8988T (cell line): ENCODE data around the gene ANKRD18B.
"Not testable (repeated sequence)": the region's sequence is repeated elsewhere in the genome, so short reads cannot be mapped to it uniquely, and the experiment has no call there.

Experiments
- DNase-seq: peaks from one replicate; pipeline ENCODE4 v3.0.0; 2011

ANKRD18B gene

DNA sequence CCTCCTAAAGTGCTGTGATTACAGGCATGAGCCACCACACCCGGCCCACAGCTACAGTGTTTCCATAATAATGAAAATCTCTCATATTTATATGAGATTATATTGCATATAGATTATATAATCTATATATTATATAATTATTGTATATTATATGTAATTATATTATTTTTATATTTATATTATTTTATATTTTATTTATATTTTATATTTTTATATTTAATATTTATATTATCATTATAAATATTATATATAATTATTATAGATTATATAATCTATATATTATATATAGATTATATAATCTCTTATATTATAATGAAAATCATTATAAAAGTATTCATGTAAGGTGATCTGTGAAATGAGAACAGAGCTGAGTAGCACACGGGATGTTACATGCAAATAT, 11.5 kb downstream of the ANKRD18B start:
- DNase-seq = no peak

DNA sequence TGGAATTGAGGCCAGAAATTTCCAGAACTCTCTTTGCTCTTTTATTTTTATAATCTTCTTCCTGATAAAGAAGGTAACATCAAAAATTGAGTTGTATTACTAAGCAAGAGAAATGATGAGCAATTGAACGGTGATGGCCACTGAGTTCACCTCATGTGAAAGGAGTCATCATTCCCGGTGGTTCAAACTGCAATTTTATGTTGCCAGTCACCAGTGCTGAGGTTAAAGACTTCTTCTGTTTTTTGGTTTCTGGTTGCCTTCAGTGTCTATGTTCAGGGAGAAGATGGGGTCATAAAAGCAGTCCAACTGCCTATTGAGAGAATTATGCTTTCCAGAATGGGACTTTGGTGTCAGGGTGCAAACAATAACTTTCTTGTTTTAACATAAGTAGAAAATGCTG, 19.4 kb downstream of the ANKRD18B start:
- not testable (repeated sequence) for DNase-seq

DNA sequence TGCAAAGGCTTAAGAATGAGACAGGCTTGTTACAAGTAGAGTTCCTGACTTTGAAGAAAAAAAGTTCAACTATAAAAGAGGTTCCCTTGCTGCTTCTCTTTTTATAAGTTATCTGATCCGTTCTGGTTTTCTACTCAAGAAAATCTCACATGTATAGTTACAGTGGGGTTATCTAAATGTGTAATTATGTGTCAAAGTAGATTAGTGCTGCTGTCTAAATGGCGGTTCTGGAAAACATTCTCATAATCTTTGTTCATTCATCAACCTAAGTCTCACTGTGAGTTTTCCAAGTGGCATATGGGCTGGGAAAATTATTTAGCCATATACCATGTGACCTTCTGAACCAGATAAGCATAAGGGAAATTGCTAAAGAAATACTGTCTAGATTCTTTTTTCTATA, 21.7 kb downstream of the ANKRD18B start:
- DNase-seq = not testable (repeated sequence)

DNA sequence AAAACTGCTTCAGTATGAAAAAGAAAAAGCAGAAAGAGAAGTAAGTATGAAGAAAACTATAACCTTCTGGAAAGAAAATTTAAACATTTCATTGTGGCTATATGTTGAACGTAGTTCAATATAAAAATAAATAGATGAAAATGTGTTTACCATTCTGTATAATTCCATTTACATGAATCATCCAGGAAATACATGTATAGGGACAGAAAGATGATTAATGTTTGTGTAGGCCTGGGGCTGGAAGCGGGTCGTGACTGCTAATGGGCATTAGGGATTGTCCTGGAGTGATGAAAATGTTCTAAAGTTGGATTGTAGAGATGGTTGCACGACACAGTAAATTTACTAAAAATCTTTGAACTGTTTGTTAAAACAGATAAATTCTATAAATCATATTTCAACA, 24.8 kb downstream of the ANKRD18B start:
- DNase-seq = not testable (repeated sequence)

DNA sequence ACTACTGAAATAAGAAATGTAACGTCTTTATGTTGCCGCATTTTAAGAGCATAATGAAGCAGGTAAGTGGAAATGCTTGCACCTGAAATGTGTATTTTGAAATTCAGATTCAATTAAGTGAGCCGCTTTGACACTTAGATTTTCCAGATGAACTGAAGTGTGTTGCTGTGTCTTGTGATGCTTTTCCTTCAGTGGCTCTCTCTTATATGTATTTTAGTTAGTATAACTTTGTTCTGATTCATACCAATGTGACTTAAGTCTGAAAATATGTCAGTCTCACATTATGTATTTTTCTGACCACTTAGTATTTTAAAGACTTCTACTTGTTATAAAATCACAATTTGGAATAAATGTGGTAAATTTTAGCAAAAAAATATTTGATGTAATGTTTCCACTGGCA, 25.4 kb downstream of the ANKRD18B start:
- DNase-seq = not testable (repeated sequence)

DNA sequence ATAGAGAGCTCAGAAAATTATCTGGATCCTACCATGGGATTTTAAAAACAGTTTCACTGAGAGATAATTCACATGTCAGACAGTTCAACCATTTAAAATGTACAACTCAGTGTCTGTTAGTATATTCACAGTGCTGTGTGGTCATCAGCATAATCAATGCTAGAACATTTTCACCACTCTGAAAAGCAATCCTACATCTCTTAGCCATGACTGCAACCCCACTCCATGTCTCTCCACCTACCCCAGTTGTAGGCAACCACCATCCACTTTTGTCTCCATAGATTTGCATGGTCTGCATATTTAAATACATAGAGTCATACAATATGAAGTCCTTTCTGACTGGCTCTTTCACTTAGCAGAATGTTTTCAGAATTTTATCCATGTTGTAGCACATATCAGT, 27.1 kb downstream of the ANKRD18B start:
- DNase-seq = not testable (repeated sequence)

DNA sequence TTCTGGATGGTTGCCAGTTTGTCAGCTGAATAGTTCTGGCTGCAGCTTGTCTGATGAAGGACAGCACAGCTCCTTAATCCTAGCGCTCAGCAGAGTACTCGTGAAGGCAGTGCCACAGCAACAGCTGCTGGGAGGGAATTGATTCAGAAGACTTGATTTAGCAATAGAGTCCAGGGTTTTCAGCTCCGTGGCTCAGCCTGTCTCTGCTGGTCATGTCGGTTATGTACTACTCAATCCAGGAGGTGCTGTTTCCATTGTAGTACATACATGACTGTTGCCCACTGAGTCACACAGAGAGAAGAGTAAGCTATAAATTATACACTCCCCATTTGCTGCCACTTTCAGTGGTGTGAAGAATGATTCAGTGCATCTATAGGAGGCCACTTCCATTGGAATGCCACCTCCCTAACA, 28.3 kb downstream of the ANKRD18B start:
- not testable (repeated sequence) for DNase-seq

DNA sequence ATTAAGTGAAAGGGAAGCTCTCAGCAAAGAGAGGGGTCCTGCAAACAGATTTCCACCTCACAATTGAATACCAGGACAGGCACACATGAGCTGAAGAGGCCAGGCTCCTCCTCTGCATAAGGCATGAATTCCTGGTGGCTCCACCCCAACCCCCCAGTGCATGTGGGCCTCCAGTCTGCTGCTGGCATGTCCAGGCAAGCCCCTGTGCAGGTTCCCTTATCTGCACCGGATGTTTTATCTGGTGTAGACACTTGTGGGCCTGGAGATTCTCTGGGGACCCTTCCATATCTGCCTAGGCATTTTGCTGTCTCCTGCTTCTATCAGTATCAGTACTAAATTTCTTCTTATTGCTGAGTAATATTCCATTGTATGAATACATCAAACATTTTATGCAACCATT, 36.2 kb downstream of the ANKRD18B start:
- not testable (repeated sequence) for DNase-seq

DNA sequence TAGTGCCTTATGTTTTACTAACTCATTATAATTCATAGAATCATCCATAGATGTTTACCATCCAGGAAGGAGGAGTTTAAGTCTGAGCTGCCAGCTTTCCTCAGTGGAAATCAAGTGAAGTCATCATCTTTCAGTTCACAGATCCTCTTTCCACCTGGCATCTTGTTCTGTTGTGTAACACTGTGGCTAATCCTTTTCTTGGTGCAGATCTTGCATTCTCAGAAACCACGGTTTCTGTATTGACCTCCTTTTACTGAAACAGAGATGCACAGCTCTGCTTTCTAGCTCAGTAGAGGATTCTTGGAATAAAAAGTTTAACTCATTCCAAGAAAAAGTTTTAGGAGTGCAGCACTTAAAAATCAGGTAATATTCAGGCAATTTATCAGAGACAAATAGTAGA, 38.1 kb downstream of the ANKRD18B start:
- not testable (repeated sequence) for DNase-seq

DNA sequence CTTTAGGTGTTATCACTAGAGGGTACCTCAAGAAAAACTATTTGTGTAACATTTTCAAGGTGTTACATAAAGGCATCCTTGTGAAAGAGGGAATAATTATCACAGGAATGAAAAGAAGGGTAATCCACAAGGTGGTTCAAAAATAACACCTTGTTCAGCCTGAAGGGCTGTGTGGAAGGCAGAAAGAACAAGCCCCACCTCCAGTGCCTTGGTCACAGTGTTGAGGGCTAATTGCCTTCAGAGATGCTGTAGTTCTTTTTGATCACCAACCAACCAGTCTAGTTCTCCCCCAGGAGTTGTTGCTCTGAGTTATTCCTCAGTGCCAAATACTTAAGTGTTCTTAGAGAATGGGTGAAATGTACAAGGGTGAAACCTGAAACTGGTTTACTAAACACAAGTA, 43.7 kb downstream of the ANKRD18B start:
- DNase-seq = not testable (repeated sequence)

DNA sequence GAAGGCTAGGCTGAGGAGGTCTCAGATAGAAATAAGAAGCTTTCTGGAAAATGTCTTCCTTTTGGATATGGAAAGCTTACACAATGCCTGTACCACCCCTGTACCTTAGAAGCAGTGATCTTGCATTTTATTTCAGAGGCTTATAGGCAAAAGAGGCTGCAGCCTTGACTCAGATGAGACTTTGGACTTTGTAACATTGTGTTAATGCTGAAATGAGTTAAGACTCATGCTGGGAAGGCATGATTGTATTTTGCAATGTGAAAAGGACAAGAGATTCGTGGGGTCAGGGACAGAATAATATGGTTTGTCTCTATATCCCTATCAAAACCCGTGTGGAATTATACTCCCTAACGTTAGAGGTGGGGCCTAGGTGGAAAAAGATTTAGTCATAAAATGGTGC, 53.7 kb downstream of the ANKRD18B start:
- not testable (repeated sequence) for DNase-seq

DNA sequence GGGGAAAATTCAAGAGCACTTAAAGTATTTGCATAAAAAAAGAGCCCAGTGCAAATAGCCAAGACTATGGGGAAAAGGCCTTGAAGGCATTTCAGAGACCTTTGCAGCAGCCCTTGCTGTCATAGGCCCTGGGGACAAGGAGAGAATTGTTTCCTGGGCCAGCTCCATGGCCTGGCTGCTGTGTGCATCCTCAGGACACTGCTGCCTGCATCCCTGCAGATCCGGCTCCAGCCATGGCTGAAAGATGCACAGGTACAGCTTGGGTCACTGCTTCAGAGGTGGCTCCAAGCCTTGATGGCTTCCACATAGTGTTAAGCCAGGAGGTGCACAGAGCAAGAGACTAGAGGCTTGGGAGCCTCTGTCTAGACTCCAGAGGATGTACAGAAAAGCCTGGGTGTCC, 55.9 kb downstream of the ANKRD18B start:
- not testable (repeated sequence) for DNase-seq

DNA sequence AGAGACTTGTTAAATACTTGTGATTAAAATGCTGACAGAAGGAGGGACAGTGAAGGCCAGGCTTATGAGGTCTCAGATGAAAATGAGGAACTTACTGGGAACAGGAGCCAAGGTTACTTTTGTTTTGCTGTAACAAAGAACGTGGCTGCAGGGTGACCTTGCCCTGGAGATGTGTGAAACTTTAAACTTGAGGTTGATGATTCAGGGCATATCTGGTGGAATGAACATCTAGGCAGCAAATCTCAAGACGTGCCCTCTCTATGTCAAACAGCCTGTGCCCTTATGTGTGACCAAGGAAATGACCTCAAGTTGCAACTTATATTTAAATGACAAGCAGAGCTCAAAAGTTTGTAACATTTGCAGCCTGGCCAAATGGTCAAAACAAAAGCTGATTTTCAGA, 58.6 kb downstream of the ANKRD18B start:
- DNase-seq = not testable (repeated sequence)

DNA sequence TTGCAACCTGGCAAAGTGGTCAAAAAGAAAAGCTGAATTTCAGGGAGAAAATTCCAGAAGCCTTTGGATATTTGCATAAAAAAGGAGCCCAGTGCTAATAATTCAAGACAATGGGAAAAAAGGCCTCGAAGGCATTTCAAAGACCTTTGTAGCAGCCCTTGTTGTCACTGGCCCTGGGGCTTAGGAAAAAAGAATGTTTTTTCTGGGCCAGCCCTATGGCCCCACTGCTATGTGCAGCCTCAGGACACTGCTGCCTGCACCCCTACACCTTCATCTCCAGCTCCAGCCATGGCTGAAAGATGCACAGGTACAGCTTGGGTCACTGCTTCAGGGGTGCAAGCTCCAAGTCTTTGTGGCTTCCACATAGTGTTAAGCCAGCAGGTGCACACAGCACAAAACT, 62.1 kb downstream of the ANKRD18B start:
- DNase-seq = not testable (repeated sequence)

DNA sequence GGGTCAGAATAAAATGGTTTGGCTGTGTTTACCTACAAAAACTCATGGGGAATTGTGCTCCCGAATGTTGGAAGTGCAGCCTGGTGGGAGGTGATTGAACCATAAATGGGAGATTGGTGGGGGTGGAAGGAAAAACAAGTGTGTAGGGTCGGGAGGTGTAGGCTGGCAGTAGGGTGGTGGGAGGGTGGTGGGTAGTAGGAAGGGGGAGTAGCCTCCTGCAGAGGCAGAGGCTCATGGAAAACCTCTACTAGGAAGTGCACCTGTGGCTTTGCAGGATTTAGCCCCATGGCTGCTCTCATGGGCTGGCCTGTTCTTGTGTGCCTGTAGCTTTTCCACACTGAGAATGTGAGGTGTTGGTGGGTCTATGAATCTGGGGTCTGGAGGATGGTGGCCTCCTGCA, 63.7 kb downstream of the ANKRD18B start:
- DNase-seq = not testable (repeated sequence)

DNA sequence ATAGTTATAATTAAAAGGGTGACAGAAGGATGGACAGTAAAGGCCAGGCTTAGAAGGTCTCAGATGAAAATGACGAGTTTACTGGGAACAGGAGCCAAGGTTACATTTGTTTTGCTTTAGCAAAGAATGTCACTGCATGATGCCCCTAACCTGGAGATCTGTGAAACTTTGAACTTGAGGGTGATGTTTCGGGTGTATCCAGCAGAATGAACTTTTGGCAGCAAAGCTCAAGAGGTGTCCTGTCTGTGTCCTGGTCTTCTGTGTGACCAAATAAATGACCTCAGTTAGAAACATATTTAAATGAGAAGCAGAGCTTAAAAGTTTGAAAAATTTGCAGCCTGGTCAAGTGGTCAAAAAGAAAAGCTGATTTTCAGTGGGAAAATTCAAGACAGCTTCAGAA, 64.8 kb downstream of the ANKRD18B start:
- not testable (repeated sequence) for DNase-seq

DNA sequence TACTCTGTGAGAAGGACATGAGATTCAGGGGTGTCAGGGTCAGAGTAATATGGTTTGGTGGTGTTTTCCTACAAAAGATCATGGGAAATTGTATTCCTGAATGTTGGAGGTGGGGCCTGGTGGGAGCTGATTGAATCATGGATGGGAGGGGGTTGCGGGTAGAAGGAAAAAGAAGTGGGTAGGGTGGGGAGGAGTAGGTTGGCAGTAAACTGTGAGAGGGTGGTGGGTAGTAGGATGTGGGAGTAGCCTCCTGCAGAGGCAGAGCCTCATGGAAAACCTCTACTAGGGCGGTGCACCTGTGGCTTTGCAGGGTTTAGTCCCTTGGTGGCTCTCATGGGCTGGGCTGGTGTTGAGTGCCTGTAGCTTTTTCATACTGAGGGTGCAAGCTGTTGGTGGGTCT, 66.8 kb downstream of the ANKRD18B start:
- not testable (repeated sequence) for DNase-seq

DNA sequence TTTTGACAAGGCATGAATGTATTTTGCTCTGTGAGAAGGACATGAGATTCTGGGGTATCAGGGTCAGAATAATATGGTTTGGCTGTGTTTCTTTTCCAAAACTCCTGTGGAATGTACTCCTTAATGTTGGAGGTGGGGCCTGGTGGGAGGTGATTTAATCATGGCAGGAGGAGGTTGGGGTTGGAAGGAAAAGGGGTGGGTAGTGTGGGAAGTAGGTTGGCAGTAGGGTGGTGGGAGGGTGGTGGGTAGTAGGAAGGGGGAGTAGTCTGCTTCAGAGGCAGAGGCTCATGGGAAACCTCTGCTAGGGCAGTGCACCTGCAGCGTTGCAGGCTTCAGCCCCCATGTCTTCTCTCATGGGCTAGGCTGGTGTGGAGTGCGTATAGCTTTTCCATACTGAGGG, 72.9 kb downstream of the ANKRD18B start:
- DNase-seq = not testable (repeated sequence)

DNA sequence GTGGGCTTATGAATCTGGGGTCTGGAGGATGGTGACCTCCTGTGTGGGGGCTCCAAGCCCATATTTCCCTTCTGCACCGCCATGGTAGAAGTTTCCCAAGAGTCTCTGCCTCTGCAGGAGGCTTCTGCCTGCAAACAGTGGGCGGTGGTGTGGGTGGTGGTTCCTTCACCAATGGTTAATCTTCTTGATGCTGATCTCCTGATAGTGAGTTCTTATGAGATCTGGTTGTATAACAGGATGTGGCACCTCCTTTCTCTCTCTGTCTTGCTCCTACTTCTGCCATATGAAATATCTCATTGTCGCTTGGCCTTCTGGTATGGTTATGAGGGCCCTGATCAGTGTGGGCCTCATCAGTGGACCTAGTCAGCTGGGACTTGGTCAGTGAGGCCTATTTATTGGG, 73.3 kb downstream of the ANKRD18B start:
- not testable (repeated sequence) for DNase-seq

DNA sequence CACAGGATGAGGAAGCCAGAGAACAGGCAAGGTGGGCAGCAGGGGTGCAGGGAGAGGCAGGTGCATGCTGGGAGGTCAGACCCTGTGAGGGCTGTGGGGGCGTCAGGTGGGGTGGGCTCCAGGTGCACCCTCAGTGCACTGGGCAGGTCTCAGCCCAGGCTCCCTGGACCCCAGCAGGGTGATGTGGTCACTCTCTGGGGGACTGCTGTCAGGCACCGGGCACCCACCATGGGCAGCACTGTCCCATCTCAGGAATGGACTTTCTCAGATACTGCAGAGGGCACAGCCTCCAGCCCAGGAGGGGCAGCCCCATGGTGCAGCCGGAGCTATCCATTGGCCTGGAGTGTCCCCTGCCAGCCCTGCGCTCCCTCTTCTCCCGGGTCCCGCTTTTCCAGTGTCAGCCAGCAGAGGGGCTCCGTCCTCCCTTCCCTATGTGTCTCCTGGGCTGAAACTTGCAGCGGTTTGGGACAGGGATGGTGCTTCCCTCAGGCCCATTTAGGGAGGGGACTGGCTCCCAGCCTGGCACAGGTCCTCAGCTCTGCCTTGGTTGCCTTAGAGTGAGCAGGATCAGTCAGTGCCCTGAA, 74.8 kb downstream of the ANKRD18B start:
- peak; percentile 40 for DNase-seq

DNA sequence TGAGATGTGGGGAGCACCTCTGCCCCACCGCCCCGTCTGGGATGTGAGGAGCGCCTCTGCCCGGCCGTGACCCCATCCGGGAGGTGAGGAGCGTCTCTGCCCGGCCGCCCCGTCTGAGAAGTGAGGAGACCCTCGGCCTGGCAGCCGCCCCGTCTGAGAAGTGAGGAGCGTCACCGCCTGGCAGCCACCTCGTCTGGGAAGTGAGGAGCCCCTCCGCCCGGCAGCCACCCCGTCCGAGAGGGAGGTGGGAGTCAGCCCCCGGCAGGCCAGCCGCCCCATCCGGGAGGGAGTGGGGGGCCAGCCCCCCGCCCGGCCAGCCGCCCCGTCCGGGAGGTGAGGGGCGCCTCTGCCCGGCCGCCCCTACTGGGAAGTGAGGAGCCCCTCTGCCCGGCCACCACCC, 76.9 kb downstream of the ANKRD18B start:
- DNase-seq = not testable (repeated sequence)

DNA sequence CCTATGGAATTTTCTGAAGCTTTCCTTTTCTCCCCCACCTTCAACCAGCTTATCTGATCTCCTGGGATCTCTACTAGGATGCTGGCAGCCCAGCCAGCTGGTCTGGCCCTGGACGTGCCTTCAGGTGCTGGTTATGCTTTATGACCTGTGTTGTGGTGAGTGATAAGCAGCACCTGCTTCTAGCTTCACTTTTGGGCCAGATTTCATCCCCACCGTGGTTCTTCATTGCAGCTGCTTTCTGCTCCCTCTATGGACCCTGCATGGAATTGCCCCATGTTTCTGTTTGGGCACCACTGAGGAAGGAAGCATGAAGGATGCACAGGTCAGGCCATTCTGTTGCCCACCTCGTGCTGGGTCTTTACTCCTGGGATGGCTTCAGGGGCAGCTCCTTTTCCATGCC, 80.2 kb downstream of the ANKRD18B start:
- peak; percentile 55 for DNase-seq

DNA sequence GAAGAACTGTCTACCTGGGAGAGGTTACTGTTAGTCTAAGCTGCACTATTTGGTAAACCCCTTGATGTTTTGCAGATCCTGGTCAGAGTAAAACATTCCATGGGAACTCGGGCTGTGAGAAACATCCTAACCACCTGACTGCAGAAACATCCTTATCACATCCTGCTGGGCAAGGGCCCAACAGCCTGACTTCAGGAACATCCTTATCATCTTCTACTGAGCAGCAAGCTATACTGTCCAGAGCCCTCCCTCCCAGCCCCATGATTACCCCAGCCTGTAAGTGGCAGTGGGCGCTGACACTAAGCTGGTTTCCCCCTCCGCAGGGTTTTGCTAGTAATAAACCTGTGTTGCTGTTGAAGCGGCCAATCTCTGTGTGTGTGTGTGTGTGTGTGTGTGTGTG, 80.9 kb downstream of the ANKRD18B start:
- DNase-seq = not testable (repeated sequence)

DNA sequence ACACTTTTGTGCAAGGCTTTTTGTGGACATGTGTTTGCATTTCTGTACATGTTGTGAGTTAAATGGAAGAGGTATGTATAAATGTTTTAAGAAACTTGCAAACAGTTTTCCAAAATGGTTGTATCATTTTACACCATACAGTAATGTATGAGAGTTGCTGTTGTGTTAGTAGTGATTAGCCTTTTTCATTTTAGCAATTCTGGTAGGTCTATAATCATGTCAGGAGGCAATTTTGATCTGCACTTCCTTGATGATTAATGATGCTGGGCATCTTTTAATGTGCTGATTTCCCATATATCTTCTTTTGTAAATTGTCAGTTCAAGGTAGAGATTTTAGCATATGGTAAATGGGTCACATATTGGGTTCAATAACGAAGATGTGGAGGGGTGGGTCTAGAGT, 87.3 kb downstream of the ANKRD18B start:
- DNase-seq = no peak

DNA sequence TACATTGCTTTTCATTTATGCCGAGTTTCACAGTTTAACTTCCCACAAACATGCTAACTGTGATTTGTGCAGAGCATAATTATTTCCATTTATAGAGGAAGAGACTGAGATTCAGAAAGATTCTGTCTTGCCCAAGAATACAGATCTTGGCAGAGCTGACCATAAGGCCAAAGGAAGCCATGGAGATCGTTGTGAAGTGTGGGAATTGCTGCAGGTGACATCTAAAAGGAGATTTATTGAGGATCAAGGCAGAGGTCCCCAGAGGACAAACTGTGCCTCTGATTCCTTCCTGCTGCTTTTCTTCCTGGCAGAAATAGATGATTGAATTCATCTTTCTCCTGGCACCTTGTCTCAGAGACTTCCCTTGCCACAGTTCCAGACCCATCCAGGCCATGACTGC, 88.4 kb downstream of the ANKRD18B start:
- DNase-seq = not testable (repeated sequence)
